HG02870 (cell line): ENCODE results near the gene DMRTC1B.
"Not testable (repeated sequence)": the region's sequence is repeated elsewhere in the genome, so short reads cannot be mapped to it uniquely, and the experiment has no call there.

Experiments
- ATAC-seq: cut with Tn5 transposase; IDR thresholded peaks from one replicate; pipeline ENCODE4 v1.9.1; 2021; ENCODE audit warnings: mild to moderate bottlenecking, moderate library complexity; ENCODE audit not compliant: unreplicated experiment

The DMRTC1B gene, protein sequence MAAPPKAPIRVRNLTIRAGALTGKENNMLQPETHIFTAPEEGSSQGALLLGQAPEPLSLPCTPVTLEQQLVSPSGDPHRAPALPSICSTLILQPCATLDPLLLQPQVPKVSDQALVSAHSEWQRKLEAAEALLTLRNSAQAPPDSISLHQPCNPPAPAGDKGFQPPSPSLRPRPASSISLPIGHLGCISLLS

DNA sequence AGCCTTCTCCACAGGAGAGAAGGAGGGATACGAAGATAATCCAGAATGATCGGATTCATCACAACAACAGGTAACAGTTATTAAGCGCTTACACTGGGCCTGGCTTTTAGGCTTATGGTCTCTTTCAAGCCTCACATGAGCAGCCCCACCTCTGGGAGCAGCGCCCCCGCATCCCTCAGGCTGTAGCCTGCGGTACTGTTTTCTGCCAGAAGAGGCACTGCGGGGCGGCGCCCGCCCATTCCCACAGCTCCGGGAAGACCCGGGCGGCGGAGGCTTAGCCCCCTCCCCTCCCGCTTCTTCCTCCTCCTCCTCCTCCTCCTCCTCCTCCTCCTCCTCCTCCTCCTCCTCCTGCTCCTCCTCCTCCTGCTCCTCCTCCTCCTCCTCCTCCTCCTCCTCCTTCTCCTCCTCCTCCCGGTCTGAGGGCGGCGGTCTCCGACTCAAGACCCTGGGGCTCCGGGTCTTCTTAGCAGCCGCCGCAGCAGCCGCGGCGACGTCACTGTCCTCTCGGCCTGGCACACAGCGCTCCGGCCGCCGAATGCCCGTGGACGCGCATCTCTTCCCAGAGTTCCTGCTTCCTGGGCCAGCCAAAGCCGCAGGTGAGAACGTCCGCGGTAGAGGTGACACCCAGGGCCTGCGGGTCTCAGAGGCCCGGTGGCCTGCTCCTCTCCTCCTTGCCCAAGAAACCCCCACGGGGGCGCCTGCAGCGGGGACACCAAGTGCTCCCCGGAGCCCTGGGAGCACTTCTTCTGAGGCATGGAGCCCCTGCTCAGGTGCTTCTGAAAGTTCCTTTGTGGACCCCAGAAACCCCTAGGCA, at the start of gene DMRTC1B:
TSS of gene DMRTC1B (plus strand) at position 238 of the 814 bp plus-strand sequence. CDS start 68,246 bp downstream, outside the sequence.
- peak; percentile 64 for ATAC-seq

DNA sequence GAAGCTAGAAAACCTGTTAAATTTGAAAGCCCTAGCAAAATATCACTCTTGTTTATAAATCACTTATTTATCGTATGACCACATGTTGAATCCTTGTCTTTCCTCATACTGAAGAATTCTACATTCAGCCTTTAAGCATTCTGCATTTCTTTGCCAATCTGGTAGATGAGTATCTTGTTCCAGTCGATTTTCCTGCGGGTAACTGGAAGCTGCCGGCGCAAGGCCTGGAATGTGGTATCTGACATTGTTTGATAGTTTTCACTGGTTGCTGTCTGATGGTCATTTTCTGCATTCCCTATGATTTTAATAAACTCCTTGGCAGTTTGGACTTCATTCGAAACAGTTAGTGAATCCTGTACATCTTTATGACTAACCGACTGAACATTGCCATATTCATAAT, 48.8 kb upstream of the DMRTC1B start:
- no peak for ATAC-seq

- not testable (repeated sequence) for ATAC-seq
Observed at GRCh38 chrX:72733636-72734035, 43.1 kb upstream of the DMRTC1B start.

- no peak for ATAC-seq
Observed at GRCh38 chrX:72735561-72735960, 41.1 kb upstream of the DMRTC1B start.

DNA sequence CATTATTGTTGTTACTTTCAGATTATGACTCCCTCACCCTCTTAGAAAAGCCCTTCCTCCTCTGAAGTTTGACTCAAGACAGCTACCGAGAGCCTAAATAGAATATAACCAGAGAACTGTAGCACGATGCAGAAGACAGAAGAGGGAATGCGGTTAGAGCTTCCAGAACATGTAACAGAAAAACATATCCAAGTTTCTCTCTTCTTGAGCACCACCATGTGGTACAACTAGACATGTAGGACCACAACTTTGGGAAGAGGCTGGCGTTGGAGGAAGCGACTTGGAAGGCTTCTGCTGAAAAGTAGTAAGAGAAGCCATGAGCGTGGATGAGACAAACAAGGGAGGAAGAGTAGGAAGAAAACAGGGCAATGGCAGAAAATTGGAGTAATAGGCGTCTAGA, 31.1 kb upstream of the DMRTC1B start:
- not testable (repeated sequence) for ATAC-seq

GRCh38 chrX:72748545-72748944, 28.1 kb upstream of the DMRTC1B start:
- ATAC-seq, result not testable (repeated sequence)

- ATAC-seq, result not testable (repeated sequence)
Observed at GRCh38 chrX:72760454-72760853, 16.2 kb upstream of the DMRTC1B start.

DNA sequence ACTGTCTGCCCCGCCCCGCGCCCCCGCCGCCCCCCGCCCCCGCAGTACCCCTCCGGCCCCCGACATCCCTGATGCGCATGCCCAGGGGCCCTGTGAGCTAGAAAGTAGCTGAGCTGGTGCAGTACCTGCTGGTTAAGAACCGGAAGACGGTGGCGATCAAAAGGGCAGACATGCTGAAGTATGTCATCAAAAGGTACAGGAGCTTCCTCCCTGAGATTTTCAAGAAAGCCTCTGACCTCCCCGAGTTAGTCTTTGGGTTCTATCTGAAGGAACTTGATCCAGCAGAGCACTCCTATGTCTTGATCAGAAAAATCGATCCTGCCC, 739 bp downstream of the DMRTC1B start:
- peak; percentile 74 for ATAC-seq

GRCh38 chrX:72778146-72778545, 1.5 kb downstream of the DMRTC1B start:
- not testable (repeated sequence) for ATAC-seq

- not testable (repeated sequence) for ATAC-seq
Observed at GRCh38 chrX:72782560-72782959, 5.9 kb downstream of the DMRTC1B start, which contains the start of gene FAM236B. Gene FAM236B, minus strand, starts transcription at chrX:72782660. Its CDS starts 100 bp downstream, at chrX:72782560.

DNA sequence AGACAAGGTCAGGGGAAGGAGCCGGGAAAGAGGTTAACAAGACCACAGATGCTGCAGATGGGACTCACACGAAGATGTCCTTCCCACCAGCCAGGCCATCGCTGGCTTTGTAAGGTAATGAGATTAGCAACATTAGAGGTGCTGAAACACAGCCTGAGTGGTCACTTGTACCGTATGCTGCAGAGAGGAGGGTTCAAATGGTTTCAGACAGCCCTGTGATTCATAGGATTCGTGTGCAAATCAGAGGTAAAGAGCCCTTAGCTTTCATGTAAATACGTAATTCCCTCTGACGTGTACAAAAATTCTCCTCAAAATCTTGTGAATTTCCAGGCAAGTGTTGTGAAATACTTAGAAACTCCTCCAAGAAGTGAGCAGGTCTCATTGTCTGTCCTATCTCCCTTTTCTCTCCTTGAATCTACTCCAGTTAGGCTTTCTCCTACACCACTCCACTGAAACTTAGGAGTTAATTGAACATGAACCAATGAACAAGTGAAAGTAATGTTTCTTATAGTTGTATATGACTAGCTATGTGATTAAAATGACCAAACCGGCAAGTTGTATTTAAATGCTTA, 6.8 kb downstream of the DMRTC1B start:
- ATAC-seq, result not testable (repeated sequence)

DNA sequence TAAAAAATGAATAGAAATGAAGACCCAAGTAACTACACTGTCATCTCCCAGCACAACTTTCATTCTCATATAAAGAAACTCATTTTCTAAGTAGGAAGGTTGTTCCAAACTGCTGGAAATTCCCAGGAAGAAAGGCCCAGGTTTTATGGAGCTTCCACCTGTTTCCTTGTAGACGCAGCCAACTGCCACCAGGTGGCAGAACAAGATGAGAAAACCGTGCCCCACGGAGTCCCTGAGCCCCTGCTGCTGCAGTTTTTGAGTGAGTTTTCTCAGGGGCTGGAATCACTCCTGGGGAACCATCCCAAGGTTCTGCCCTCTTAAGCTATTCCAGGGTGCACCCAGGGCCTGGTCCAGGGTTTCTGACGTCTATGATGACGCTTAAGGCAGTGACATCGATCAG, 7.3 kb downstream of the DMRTC1B start:
- ATAC-seq, result not testable (repeated sequence)

DNA sequence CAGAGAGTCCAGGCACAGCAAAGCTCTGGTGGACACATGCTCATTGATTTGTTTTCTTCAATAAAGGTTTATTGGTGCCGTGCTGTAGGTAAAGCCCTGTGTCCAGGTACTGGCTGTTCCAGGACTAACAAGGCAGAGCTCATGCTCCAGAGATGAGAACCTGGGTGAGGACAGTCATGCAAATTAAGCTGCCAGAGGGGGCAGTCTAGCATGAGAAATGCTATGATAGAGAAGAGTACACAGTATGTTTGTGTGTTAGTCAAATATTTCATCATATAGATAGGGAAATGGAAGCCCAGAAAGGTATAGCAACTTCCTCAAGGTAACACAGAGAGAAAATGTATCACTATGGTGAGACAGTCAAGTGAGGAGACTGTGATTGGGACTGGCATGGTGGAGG, 11.5 kb downstream of the DMRTC1B start:
- ATAC-seq, result not testable (repeated sequence)

DNA sequence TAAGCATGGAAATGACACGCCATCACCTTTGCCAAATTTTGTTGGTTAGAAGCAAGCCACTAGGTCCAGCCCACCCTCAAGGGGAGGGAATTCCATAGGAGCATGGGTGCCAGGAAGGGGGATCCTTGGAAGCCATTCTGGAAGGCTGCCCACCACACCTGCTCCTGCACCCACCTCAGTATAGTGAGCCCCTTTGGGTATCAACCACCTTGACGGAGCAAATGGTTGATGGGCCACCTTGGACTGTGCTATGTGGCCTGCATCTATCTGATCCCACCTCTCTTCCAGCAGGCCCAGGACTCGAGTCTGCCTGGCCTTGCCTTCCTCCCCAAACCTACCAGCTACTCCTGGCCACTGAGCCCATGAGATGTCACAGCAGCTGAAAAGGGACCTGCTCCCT, 13.7 kb downstream of the DMRTC1B start:
- ATAC-seq, result not testable (repeated sequence)

- not testable (repeated sequence) for ATAC-seq
Observed at GRCh38 chrX:72808110-72808509, 31.4 kb downstream of the DMRTC1B start, which contains the start of gene FAM236D. Gene FAM236D, minus strand, starts transcription at chrX:72808210. Its CDS starts 100 bp downstream, at chrX:72808110.

DNA sequence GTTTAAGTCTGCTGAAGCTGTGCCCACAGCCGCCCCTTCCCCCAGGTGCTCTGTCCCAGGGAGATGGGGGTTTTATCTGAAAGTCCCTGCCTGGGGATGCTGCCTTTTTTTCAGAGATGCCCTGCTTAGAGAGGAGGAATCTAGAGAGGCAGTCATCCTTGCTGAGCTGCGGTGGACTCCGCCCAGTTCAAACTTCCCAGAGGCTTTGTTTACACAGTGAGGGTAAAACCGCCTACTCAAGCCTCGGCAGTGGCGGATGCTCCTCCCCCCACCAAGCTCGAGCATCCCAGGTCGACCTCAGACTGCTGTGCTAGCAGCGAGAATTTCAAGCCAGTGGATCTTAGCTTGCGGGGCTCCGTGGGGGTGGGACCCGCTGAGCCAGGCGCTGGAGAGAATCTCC, 54.0 kb downstream of the DMRTC1B start:
- not testable (repeated sequence) for ATAC-seq

- ATAC-seq, result not testable (repeated sequence)
Observed at GRCh38 chrX:72837532-72837931, 60.8 kb downstream of the DMRTC1B start.

- not testable (repeated sequence) for ATAC-seq
Observed at GRCh38 chrX:72882898-72883297, 106.2 kb downstream of the DMRTC1B start.

GRCh38 chrX:72889740-72890139, 113.0 kb downstream of the DMRTC1B start:
- not testable (repeated sequence) for ATAC-seq
